PFSK-1 (cell line): ENCODE measurements around the gene FOSB.

Source experiments
- POLR2AphosphoS5 ChIP-seq: IDR thresholded peaks from 2 replicates; pipeline ENCODE4 v1.6.1; 2012; ENCODE audit warnings: low read depth, mild to moderate bottlenecking, control low read depth, low read length, moderate library complexity
- REST ChIP-seq, 2 experiments: IDR thresholded peaks; 2 replicates each; pipeline versions ENCODE4 v1.6.1 to v1.8.0; 2011 to 2012; ENCODE audit warnings: low read depth in 2 of 2, low read length in 2 of 2, control low read depth in 1 of 2, inconsistent platforms in 1 of 2, mild to moderate bottlenecking in 1 of 2, moderate library complexity in 1 of 2; ENCODE audit not compliant: insufficient read depth in 1 of 2
- SIN3A ChIP-seq: IDR thresholded peaks from 2 replicates; pipeline ENCODE4 v1.6.1; 2012; ENCODE audit warnings: mild to moderate bottlenecking, low read length, moderate library complexity, borderline replicate concordance; ENCODE audit not compliant: insufficient read depth
- TAF1 ChIP-seq: IDR thresholded peaks from 2 replicates; pipeline ENCODE4 v1.6.1; 2012; ENCODE audit warnings: low read length, control low read depth, borderline replicate concordance; ENCODE audit not compliant: insufficient read depth

GRCh38 chr19:45439190-45439568, 28.6 kb upstream of the FOSB start:
- TF ChIP-seq REST (IDR thresholded peaks at IDR 0.05; ENCODE audit: insufficient read depth in 1 of 2, low read depth in 2 of 2, low read length in 2 of 2) (no peak), POLR2AphosphoS5 (no peak), SIN3A (no peak), TAF1 (no peak)
